K562 (cell line): Measurements from ENCODE around the gene GPR78. TPM values are rescaled to one million over a fixed set of nuclear protein-coding genes. Genes with fewer than 3 reads are reported as not detected.

Experiments used
- ATAC-seq: fragments of 200-7000 bp; cut with Tn5 transposase; 3 replicates; pipeline ENCODE4 v1.9.1; 2020; ENCODE audit warnings: moderate library complexity
- BruUV-seq: library from RNA; stranded (reverse); fragments of 400-500 nt; replicated peaks from 2 replicates; lab custom pipeline; 2021; lab: Mats Ljungman, UMichigan
- CTCF ChIA-PET: fragments of 300-600 bp; formaldehyde crosslinking; extraction: SDS; loops from one replicate; lab custom pipeline; 2021; ENCODE audit warnings: low intra/inter-chr PET ratio; lab: Yijun Ruan, JAX
- POLR2A ChIA-PET: fragments of 300-600, 350-650 bp; sonication (Branson Sonifier 250); formaldehyde crosslinking; extraction: SDS; loops from one replicate; lab custom pipeline; 2021; ENCODE audit warnings: antibody characterized with exemption, inconsistent platforms; lab: Yijun Ruan, JAX
- DNase-seq, 4 experiments: peaks; one replicate each; pipeline versions ENCODE4 v3.0.0 to v3.0.0-alpha.2; 2011 to 2018; ENCODE audit warnings: low spot score in 3 of 4, mixed read lengths in 3 of 4; ENCODE audit errors: extremely low read depth in 1 of 4
- FAIRE-seq: peaks from 2 replicates; lab custom pipeline; 2011; peaks lifted over from hg19 to GRCh38; lab: Jason Lieb, UNC
- H2AFZ ChIP-seq: 2 replicates; pipeline ENCODE4 v1.6.0; 2011; ENCODE audit warnings: low read depth, low read length, control low read depth, inconsistent platforms
- H3K27ac ChIP-seq: fragments of 200-600 bp; 3 replicates; pipeline ENCODE4 v1.8.0; 2011; ENCODE audit warnings: low read depth, mild to moderate bottlenecking, control low read depth, inconsistent platforms, low read length, moderate library complexity, mixed read lengths; ENCODE audit errors: extremely low read depth
- H3K27me3 ChIP-seq, 2 experiments: fragments of 300-600 bp in 1 of 2; 2 replicates in 1 of 2; 3 replicates in 1 of 2; pipeline versions ENCODE4 v1.6.0 to v1.8.0; 2011; ENCODE audit warnings: inconsistent platforms in 2 of 2, low read length in 2 of 2, mild to moderate bottlenecking in 1 of 2, mixed read lengths in 1 of 2, moderate library complexity in 1 of 2; ENCODE audit not compliant: control insufficient read depth in 2 of 2, insufficient read depth in 2 of 2
- H3K36me3 ChIP-seq: fragments of 300-600 bp; 3 replicates; pipeline ENCODE4 v1.8.0; 2011; ENCODE audit warnings: mild to moderate bottlenecking, low read length, inconsistent platforms; ENCODE audit not compliant: control insufficient read depth, insufficient read depth
- H3K4me1 ChIP-seq, 2 experiments: fragments of 200-600 bp in 1 of 2; replicated peaks in 1 of 2; 2 replicates in 1 of 2; 3 replicates in 1 of 2; pipeline versions ENCODE4 v1.5.1 to v1.8.0; 2011; ENCODE audit warnings: inconsistent platforms in 2 of 2, low read length in 2 of 2, mild to moderate bottlenecking in 1 of 2, mixed read lengths in 1 of 2, moderate library complexity in 1 of 2; ENCODE audit not compliant: control insufficient read depth in 2 of 2, insufficient read depth in 2 of 2
- H3K4me2 ChIP-seq: 2 replicates; pipeline ENCODE4 v1.6.1; 2011; ENCODE audit warnings: low read length, control low read depth, inconsistent platforms, mixed read lengths; ENCODE audit not compliant: insufficient read depth
- H3K4me3 ChIP-seq: fragments of 200-600 bp; sonication (generic), shearing (Covaris generic); 2 replicates; pipeline ENCODE4 v1.5.1; 2016; ENCODE audit warnings: control low read depth, inconsistent platforms
- H3K79me2 ChIP-seq: fragments of 200-600 bp; 3 replicates; pipeline ENCODE4 v1.8.0; 2011; ENCODE audit warnings: low read length, inconsistent platforms; ENCODE audit not compliant: control insufficient read depth, insufficient read depth
- H3K9ac ChIP-seq, 2 experiments: 2 replicates each; pipeline versions ENCODE4 v1.6.0 to v1.6.1; 2011; ENCODE audit warnings: low read depth in 2 of 2, low read length in 2 of 2, control low read depth in 1 of 2, inconsistent platforms in 1 of 2, mild to moderate bottlenecking in 1 of 2, mixed read lengths in 1 of 2; ENCODE audit not compliant: insufficient read depth in 1 of 2
- H3K9me1 ChIP-seq: one replicate; pipeline ENCODE4 v1.6.0; 2011; ENCODE audit warnings: inconsistent platforms, mild to moderate bottlenecking, low read length, moderate library complexity; ENCODE audit not compliant: control insufficient read depth, insufficient read depth
- H3K9me3 ChIP-seq: replicated peaks from 2 replicates; pipeline ENCODE4 v1.5.1; 2011; ENCODE audit warnings: low read depth, low read length, inconsistent platforms; ENCODE audit not compliant: control insufficient read depth, insufficient read depth
- H4K20me1 ChIP-seq: replicated peaks from 2 replicates; pipeline ENCODE4 v1.6.1; 2011; ENCODE audit warnings: low read length, inconsistent platforms, mixed read lengths; ENCODE audit not compliant: control insufficient read depth, insufficient read depth
- CCAR2 ChIP-seq: fragments of 200-400 bp; formaldehyde crosslinking; IDR thresholded peaks from 2 replicates; pipeline ENCODE4 v1.6.1; 2017; ENCODE audit warnings: mild to moderate bottlenecking, low read depth, low read length
- CEBPG ChIP-seq, 3 experiments: fragments of 200-800 bp in 1 of 3; sonication (Bioruptor generic) in 1 of 3; sonication (generic) in 1 of 3; formaldehyde crosslinking in 1 of 3; IDR thresholded peaks in 2 of 3; conservative IDR thresholded peaks in 1 of 3; 2 replicates each; pipeline versions ENCODE4 v1.6.1 to v1.8.0; 2016 to 2022; ENCODE audit warnings: missing compliant biosample characterization in 2 of 3, missing genetic modification characterization in 2 of 3, mild to moderate bottlenecking in 1 of 3, missing genetic modification reagents in 1 of 3
- CREB1 ChIP-seq, 2 experiments: sonication (generic) in 1 of 2; formaldehyde crosslinking in 1 of 2; IDR thresholded peaks; 2 replicates each; pipeline versions ENCODE4 v1.6.1 to v1.8.0; 2012 to 2022; ENCODE audit warnings: inconsistent platforms in 1 of 2, mild to moderate bottlenecking in 1 of 2, missing genetic modification reagents in 1 of 2, moderate library complexity in 1 of 2
- TCFL5 ChIP-seq: fragments of 250-450 bp; sonication (Bioruptor Pico); conservative IDR thresholded peaks from 2 replicates; pipeline ENCODE4 v1.6.1; 2021; ENCODE audit warnings: mild to moderate bottlenecking, moderate library complexity, matching md5 sums
- ZFP36 ChIP-seq: fragments of 150-350 bp; IDR thresholded peaks from 2 replicates; pipeline ENCODE4 v1.6.1; 2018; ENCODE audit warnings: low read length, low read depth; ENCODE audit not compliant: partially characterized antibody
- ZNF639 ChIP-seq, 2 experiments: fragments of 200-800 bp in 1 of 2; sonication (Bioruptor generic) in 1 of 2; sonication (generic) in 1 of 2; formaldehyde crosslinking in 1 of 2; IDR thresholded peaks in 1 of 2; conservative IDR thresholded peaks in 1 of 2; 2 replicates each; pipeline versions ENCODE4 v1.5.0 to v1.6.1; 2016 to 2020; ENCODE audit warnings: missing compliant biosample characterization in 1 of 2, missing genetic modification characterization in 1 of 2, missing genetic modification reagents in 1 of 2
- whole genome bisulfite sequencing: fragments of 100-300 bp; shearing (Covaris generic); methylation state at CpG from one replicate; pipeline ENCODE4 v1.1.6; 2016; ENCODE audit warnings: low coverage, mixed read lengths; ENCODE audit not compliant: insufficient coverage; ENCODE audit errors: missing lambda C conversion rate; 5-methylcytosine and 5-hydroxymethylcytosine counted together
- in situ Hi-C: fragments of 300-500 bp; cut with MboI; formaldehyde crosslinking; loops from 4 replicates; pipeline ENCODE4 v1.15.0; 2018; ENCODE audit warnings: inconsistent platforms, mixed read lengths
- intact Hi-C: fragments of 100-400 bp; cut with micrococcal nuclease; formaldehyde crosslinking; loops from 2 replicates; pipeline ENCODE4 v1.14.2; 2022
- polyA plus RNA-seq, 8 experiments: library from polyadenylated mRNA; depleted of rRNA in 4 of 8; stranded (reverse) in 5 of 8; unstranded in 3 of 8; fragments of >200 nt; fragmentation: Nextera tagmentation in 2 of 8; fragmentation: Illumina TruSeq in 1 of 8; extraction: Ambion mirVana in 2 of 8; extraction: Trizol in 1 of 8; gene quantifications; 2 replicates each; pipeline versions ENCODE4 v1.2.1 to v1.2.3, GENCODE V29; 2011 to 2014; ENCODE audit warnings: inconsistent platforms in 1 of 8, missing spikeins in 1 of 8
- total RNA-seq, 7 experiments: library from RNA; depleted of rRNA in 6 of 7; stranded (reverse); fragments of >200 nt in 6 of 7; fragmentation: Illumina TruSeq in 2 of 7; extraction: Trizol in 2 of 7; gene quantifications; 2 replicates each; pipeline versions ENCODE4 v1.2.1 to v1.2.3, GENCODE V29; 2011 to 2021; ENCODE audit warnings: low replicate concordance in 1 of 7

Gene GPR78
- total and polyA plus RNA-seq, 9 of the 15 experiments (the other 6 are each of a cell fraction or from before 2014, with no cell fraction given), result 0.04 to 0.13 (median 0.07) TPM; not detected in 4

- WGBS, result 29% methylated on average over 17 of the region's 22 CpGs
- H3K27ac ChIP-seq, result no peak overlapping the region
- ATAC-seq (no peak), DNase-seq (no peak), FAIRE-seq (no peak)
- intact Hi-C loops, result no loop called here
- H3K9me3 ChIP-seq, result no peaks in the 10 kb centered on the region
- no peak overlapping the region for H3K4me2 ChIP-seq
- H3K9ac ChIP-seq, result no peak overlapping the region; a peak in 1 of 4 replicates
- H2AFZ ChIP-seq, result no peak overlapping the region
- H3K9me1 ChIP-seq, result no peaks in the 10 kb centered on the region
- peaks cover 0 to 32% of the 10 kb centered on the region in 2 experiments; a peak in 3 of 5 replicates for H3K27me3 ChIP-seq
- ChIA-PET POLR2A (interaction anchor here (0.6 to 1.7 kb wide), 3 partner anchors 12 to 150 kb away, joined by 3 to 4 read pairs (median 4); no protein-coding TSS in a partner anchor), CTCF (no interaction called here)
- H4K20me1 ChIP-seq, result no peaks in the 10 kb centered on the region
- BruUV-seq, result no TSS peak
- TF ChIP-seq ZFP36 (peak; percentile 70), CREB1 (IDR thresholded peaks at IDR 0.05) (no peak), CREB1 (CRISPR knock-in tag; IDR thresholded peaks at IDR 0.05) (no peak)
- H3K79me2 ChIP-seq, result no peaks in the 10 kb centered on the region
- H3K4me1 ChIP-seq, result no peaks in the 10 kb centered on the region
- in situ Hi-C loops, result no loop called here
- H3K4me3 ChIP-seq, result no peak overlapping the region
- no peaks in the 10 kb centered on the region for H3K36me3 ChIP-seq
Observed at GRCh38 chr4:8614365-8615193, 34.4 kb downstream of the GPR78 start.

GRCh38 chr4:8615366-8615765, 35.2 kb downstream of the GPR78 start:
- intact Hi-C loops (no loop called here), in situ Hi-C loops (no loop called here)
- no peaks in the 10 kb centered on the region for H3K79me2 ChIP-seq
- no peak for TF ChIP-seq CEBPG (CRISPR knock-in tag; IDR thresholded peaks at IDR 0.05)
- no peak for TF ChIP-seq CEBPG (tag; conservative IDR thresholded peaks at IDR 0.05 in 1 of 2, IDR thresholded peaks at IDR 0.05 in 1 of 2)
- TF ChIP-seq CCAR2, result no peak
- TF ChIP-seq ZNF639 (CRISPR knock-in tag; conservative IDR thresholded peaks at IDR 0.05 in 1 of 2, IDR thresholded peaks at IDR 0.05 in 1 of 2), result no peak
- TF ChIP-seq TCFL5, result no peak
- H3K4me3 ChIP-seq, result no peak overlapping the region
- H4K20me1 ChIP-seq, result no peaks in the 10 kb centered on the region
- BruUV-seq, result no TSS peak
- DNase-seq, result no peak
- no peak for ATAC-seq
- no peak overlapping the region for H3K4me2 ChIP-seq
- H2AFZ ChIP-seq, result no peak overlapping the region
- ChIA-PET POLR2A (interaction anchor here (0.6 to 1.7 kb wide), 2 partner anchors 13 to 33 kb away, joined by 4 read pairs; no protein-coding TSS in a partner anchor), CTCF (no interaction called here)
- no peak overlapping the region for H3K27ac ChIP-seq
- H3K27me3 ChIP-seq, result peaks cover 0 to 37% of the 10 kb centered on the region in 2 experiments; a peak in 3 of 5 replicates
- FAIRE-seq, result no peak
- no peaks in the 10 kb centered on the region for H3K4me1 ChIP-seq
- 28% methylated on average over 13 of the region's 13 CpGs for WGBS
- H3K36me3 ChIP-seq, result no peaks in the 10 kb centered on the region
- no peaks in the 10 kb centered on the region for H3K9me3 ChIP-seq
- H3K9ac ChIP-seq, result no peak overlapping the region
- no peaks in the 10 kb centered on the region for H3K9me1 ChIP-seq
